Esophagus muscularis mucosa (tissue), 3 donors: ENCODE results near the gene ARID1B.

ENCODE experiments used
- POLR2A ChIP-seq: fragments of 450-650 bp; IDR thresholded peaks from one replicate; pipeline ENCODE4 v1.6.1; 2017; ENCODE audit warnings: antibody characterized with exemption, moderate library complexity, mild to moderate bottlenecking, low read depth
- TF ChIP-seq, protein P1 (sequence below), 3 experiments: fragments of 200-600 bp in 2 of 3; fragments of 450-650 bp in 1 of 3; sonication (generic) in 2 of 3; IDR thresholded peaks; one replicate each; pipeline ENCODE4 v1.5.1; 2017 to 2019; ENCODE audit warnings: antibody characterized with exemption in 3 of 3, mild to moderate bottlenecking in 2 of 3, moderate library complexity in 1 of 3

DNA sequence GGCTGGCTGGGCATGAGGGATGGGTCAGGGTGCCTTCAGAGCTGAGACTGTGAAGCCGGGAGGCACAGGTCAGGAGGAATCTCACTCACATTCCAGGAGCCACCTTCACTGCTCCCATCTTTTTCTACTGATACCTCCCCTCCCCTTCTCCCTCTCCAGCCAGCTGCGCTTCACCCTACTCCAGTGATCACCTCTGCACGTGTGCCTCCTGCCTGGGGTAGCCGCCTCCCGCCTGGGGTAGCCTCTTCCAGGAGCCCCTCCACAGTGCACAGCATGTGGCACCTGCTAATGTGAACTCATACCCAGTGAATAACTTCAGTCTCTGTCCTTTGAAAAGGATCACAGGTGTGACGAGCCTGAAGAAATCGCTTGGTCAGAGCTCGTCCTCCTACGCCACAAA is 313.6 kb downstream of the ARID1B start:
- TF ChIP-seq, protein P1, sequence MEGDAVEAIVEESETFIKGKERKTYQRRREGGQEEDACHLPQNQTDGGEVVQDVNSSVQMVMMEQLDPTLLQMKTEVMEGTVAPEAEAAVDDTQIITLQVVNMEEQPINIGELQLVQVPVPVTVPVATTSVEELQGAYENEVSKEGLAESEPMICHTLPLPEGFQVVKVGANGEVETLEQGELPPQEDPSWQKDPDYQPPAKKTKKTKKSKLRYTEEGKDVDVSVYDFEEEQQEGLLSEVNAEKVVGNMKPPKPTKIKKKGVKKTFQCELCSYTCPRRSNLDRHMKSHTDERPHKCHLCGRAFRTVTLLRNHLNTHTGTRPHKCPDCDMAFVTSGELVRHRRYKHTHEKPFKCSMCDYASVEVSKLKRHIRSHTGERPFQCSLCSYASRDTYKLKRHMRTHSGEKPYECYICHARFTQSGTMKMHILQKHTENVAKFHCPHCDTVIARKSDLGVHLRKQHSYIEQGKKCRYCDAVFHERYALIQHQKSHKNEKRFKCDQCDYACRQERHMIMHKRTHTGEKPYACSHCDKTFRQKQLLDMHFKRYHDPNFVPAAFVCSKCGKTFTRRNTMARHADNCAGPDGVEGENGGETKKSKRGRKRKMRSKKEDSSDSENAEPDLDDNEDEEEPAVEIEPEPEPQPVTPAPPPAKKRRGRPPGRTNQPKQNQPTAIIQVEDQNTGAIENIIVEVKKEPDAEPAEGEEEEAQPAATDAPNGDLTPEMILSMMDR (IDR thresholded peaks at IDR 0.05), result no peak
- TF ChIP-seq POLR2A, result no peak
